GM12864 (cell line): ENCODE measurements around the gene AEBP1.

Experiments
- DNase-seq: peaks from one replicate; pipeline ENCODE4 v3.0.0-alpha.2; 2011; ENCODE audit warnings: low read depth
- H3K4me3 ChIP-seq: 2 replicates; pipeline ENCODE4 v1.5.1; 2011; ENCODE audit warnings: mild to moderate bottlenecking, low read depth, low read length, control low read depth
- TF ChIP-seq, protein P1 (sequence below): IDR thresholded peaks from 2 replicates; pipeline ENCODE4 v1.5.1; 2011; ENCODE audit warnings: low read depth, mild to moderate bottlenecking, moderate library complexity, low read length, control low read depth, inconsistent platforms; ENCODE audit errors: missing control alignments

Gene AEBP1

DNA sequence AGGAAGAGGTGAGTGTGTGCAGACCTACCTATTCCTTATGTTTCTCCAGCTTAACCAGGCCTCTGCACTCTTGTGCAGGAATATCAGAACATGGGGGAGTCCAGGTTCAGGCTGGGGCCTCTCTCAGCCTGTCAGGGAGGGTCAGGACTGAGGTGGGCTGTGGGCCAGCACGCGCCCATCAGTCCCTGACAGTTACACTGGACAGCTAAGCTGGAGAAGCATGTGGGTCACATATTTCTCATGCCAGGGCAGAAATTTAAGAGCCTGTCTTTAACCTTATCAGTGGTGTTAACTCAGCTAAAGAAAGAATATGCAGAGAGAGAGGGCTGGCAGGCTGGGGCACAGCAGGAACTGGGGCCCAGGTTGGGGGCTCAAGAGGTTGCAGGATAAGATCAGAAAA, 27.9 kb downstream of the AEBP1 start:
- DNase-seq, result no peak
- TF ChIP-seq, protein P1, sequence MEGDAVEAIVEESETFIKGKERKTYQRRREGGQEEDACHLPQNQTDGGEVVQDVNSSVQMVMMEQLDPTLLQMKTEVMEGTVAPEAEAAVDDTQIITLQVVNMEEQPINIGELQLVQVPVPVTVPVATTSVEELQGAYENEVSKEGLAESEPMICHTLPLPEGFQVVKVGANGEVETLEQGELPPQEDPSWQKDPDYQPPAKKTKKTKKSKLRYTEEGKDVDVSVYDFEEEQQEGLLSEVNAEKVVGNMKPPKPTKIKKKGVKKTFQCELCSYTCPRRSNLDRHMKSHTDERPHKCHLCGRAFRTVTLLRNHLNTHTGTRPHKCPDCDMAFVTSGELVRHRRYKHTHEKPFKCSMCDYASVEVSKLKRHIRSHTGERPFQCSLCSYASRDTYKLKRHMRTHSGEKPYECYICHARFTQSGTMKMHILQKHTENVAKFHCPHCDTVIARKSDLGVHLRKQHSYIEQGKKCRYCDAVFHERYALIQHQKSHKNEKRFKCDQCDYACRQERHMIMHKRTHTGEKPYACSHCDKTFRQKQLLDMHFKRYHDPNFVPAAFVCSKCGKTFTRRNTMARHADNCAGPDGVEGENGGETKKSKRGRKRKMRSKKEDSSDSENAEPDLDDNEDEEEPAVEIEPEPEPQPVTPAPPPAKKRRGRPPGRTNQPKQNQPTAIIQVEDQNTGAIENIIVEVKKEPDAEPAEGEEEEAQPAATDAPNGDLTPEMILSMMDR, result no peak
- no peak overlapping the region for H3K4me3 ChIP-seq

- no peak for DNase-seq
- TF ChIP-seq, protein P1, result no peak
- H3K4me3 ChIP-seq, result no peak overlapping the region
These were observed 29.1 kb downstream of the AEBP1 start for GRCh38 chr7:44133295-44133694.

DNA sequence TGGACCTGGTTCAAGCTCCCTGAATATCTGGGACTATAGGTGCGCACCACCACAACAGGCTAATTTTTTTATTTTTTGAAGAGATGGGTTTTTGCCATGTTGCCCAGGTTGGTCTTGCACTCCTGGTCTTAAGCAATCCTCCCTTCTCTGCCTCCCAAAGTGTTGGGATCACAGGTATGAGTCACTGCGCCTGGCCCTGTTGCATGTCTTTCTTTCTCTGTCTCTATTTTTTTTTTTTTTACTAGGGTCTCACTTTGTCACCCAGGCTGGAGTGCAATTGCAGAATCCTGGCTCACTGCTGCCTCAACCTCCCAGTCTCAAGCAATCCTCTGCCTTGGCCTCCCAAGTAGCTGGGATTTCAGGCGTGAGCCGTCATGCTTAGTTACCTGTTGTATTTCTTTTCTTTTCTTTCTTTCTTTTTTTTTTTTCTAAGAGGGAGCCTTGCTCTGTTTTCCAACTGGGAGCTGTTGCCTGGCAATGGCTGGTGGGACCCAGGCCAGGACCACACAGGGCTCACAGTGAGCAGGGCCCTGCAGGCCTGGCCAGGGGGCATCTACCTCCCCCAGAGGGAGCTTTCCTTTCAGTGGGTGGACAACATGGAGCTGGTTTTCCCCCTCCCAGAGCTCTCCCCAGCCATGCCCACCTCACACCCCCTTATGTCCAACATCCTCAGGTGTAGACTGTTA, 30.9 kb downstream of the AEBP1 start:
- no peak overlapping the region for H3K4me3 ChIP-seq
- DNase-seq, result no peak
- TF ChIP-seq, protein P1, result no peak

DNA sequence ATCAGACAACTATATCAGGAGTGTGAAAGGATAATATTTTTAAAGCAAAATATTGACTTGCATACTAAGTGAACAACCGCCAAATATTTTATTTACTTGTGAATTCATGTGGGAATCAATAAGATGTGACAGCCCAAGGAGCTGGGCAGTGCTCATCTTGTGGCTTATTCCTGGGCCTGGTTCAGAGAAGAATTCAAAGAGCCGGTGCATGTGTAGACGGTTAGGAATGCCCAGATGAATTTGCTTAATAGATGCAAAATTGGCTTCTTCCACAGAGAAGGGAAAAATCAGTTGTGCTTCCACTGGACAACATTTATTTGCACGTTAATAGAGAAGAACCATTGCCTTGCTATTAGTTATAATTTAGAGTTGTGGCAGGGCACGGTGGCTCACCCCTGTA, 32.6 kb downstream of the AEBP1 start:
- TF ChIP-seq, protein P1, result no peak
- DNase-seq, result no peak
- no peak overlapping the region for H3K4me3 ChIP-seq

DNA sequence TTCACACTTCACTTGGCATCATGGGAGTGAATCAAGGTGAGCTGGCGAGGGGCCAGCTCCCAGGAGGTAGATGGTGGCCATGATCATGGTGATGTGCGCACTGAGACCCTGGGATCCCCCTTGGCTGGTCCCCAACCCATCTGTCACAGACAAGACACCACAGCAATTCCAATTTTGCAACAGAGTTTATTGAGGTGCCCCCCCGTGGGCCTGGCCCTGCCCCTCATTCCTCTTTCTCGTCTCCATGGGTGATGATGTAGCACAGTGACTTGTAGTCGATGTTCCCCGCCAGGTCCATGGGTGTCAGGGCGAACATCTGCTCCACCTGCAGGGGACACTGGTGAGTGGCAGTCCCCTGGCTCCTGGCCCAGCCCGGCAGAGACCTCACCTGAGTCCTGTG, 34.6 kb downstream of the AEBP1 start:
- DNase-seq, result no peak
- TF ChIP-seq, protein P1, result no peak
- H3K4me3 ChIP-seq, result no peak overlapping the region

DNA sequence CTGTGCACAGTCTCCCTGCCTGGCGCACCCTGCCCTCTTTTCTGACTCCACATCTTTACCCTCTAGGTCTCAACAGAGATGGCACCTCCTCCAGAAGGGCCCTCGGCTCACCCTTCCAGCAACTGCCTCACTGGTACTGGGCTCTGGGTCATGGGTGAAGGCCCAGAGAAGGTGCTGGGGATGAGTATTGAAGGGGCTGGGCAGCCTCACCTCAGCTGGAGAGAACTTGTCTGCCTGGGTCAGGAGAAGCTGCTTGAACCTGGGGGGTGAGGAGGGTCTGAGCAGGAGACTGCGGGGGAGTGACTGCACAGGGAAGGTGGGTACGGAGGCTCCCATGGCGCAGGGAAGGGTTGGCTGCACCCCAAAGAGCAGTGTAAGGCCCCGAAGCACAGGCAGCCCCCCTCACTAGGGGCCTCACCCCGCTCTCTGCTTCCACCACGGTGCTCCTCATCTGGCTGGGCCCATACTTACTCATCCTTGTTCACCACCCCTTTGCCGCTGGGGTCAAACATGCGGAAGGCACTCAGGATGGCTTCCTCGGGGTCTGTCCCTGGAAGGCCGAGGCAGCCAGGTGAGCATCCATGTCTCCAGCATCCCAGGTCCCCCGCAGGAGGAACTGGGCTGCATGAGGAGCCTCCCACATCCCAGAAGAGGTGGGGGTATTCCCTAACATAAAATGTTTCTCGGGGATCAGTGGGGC, 35.3 kb downstream of the AEBP1 start:
- TF ChIP-seq, protein P1, result no peak
- no peak overlapping the region for H3K4me3 ChIP-seq
- DNase-seq, result no peak

DNA sequence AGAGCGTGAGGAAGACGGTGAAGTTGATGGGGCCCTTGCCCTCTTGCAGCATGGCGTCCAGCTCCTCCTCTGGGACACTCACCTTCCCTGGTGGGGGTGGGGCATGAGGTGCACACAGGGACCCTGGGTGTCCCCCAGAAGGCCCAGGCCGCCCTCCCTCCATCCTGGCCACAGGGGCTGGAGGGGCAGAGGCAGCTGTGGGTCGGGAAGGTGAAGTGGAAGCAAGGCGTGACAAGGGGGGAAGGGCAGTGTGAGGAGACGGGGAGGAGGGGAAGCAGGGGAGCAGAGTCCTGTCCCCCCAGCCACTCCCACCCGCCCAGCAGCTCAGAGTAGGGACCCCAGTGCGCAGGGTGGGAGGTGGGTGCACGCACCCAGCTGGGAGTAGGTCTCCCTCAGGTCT, 36.2 kb downstream of the AEBP1 start:
- DNase-seq, result no peak
- H3K4me3 ChIP-seq, result no peak overlapping the region
- TF ChIP-seq, protein P1, result no peak
